HFF-Myc (cell line): ENCODE results near the gene GRAP.

Experiments
- DNase-seq: peaks from one replicate; pipeline ENCODE4 v3.0.0-alpha.2; 2011; ENCODE audit warnings: low read depth; ENCODE audit errors: extremely low read depth
- H3K4me3 ChIP-seq: replicated peaks from 2 replicates; pipeline ENCODE4 v1.5.1; 2011; ENCODE audit warnings: low read depth, mild to moderate bottlenecking, control low read depth, low read length
- TF ChIP-seq, protein P1 (sequence below): IDR thresholded peaks from 2 replicates; pipeline ENCODE4 v1.5.1; 2012; ENCODE audit warnings: mild to moderate bottlenecking, low read depth, low read length, control low read depth; ENCODE audit errors: missing control alignments

The GRAP gene

DNA sequence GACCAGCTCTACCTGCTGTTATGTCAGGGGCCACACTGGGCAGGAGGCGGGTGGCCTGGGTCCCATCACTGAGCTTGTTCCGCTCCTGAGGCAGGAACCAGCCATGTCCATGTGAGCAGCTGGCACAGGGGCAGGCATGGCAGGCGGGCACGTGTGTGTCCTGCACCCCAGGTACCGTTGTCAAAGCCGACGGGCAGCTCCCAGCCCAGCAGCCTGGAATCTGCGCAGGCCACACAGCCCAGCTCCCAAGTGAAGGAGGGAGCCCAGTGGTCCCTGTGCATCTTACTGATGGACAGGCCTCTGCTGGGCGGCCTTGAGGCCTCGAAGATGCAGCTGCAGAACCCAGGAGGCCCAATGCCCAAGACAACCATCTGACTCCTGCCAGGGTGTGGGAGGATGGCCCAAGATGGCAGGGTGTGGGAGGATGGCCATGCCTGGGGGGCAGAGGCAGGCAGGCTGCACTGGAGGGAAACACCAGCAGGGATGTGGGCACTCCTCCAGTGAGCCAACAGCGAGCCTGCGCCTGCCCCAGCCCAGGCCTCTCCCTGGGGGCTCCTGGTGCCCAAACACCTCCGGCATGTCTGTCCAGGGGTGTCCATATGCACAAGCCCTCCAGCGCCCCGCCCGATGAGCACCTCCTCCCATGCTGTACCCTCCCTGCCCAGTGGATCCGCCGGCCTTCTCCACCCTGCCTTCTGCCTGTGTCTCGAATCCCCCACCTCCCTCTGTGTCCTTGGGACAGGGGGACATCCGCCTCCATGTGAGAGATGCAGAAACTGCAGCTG is 55.0 kb downstream of the GRAP start:
- no peak for DNase-seq
- TF ChIP-seq, protein P1, sequence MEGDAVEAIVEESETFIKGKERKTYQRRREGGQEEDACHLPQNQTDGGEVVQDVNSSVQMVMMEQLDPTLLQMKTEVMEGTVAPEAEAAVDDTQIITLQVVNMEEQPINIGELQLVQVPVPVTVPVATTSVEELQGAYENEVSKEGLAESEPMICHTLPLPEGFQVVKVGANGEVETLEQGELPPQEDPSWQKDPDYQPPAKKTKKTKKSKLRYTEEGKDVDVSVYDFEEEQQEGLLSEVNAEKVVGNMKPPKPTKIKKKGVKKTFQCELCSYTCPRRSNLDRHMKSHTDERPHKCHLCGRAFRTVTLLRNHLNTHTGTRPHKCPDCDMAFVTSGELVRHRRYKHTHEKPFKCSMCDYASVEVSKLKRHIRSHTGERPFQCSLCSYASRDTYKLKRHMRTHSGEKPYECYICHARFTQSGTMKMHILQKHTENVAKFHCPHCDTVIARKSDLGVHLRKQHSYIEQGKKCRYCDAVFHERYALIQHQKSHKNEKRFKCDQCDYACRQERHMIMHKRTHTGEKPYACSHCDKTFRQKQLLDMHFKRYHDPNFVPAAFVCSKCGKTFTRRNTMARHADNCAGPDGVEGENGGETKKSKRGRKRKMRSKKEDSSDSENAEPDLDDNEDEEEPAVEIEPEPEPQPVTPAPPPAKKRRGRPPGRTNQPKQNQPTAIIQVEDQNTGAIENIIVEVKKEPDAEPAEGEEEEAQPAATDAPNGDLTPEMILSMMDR, result no peak
- no peak overlapping the region for H3K4me3 ChIP-seq

DNA sequence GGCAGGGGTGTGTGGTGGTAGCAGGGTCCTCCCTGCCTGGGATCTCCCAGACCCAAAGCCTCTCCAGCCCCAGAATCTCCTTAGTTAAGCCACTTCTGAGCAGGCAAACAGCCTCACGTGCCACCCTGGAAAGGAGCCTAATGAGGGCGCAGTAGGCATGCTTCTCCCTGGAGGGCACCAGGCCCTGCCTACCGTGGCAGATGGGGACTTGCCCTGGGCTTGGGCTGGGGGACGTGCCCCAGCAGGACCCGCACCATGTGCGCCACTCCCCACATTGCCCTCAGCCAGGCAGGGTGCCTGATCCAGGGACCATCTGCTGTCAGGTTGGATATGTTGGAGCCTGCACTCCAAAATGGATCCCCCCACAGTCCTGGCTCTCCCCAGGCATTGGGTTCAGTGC is 56.4 kb downstream of the GRAP start:
- DNase-seq, result no peak
- no peak overlapping the region for H3K4me3 ChIP-seq
- TF ChIP-seq, protein P1, result no peak

DNA sequence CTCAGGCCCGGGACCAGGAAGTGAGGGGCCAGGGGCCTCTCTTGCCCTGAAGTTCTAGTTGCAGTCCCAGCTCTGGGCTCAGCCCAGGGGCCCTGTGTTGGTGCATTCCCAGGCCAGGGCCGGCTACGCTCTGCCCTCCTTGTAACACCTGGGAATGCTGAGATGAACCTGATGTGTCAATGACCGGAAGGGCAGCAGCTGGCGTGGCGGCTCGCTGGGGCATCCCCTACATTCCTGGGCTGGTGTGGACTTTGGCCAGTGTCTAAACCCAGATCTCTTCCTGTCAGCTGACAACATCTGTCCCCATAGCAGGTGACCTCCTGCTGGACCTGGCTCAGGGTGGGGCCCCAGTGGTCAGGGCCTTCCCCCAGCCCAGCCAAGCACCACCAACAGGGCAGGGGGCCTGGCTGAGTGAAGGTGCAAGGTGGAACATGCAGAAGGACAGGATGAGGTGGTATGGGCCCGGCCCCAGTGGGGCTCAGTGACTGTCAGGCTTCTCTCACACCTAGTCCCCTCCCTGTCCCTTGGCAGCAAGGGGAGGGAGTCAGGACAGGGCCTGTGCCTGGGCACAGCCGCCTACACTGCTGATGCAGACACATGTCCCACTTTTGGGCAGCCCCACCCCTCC is 58.1 kb downstream of the GRAP start:
- no peak overlapping the region for H3K4me3 ChIP-seq
- TF ChIP-seq, protein P1, result no peak
- DNase-seq, result no peak

DNA sequence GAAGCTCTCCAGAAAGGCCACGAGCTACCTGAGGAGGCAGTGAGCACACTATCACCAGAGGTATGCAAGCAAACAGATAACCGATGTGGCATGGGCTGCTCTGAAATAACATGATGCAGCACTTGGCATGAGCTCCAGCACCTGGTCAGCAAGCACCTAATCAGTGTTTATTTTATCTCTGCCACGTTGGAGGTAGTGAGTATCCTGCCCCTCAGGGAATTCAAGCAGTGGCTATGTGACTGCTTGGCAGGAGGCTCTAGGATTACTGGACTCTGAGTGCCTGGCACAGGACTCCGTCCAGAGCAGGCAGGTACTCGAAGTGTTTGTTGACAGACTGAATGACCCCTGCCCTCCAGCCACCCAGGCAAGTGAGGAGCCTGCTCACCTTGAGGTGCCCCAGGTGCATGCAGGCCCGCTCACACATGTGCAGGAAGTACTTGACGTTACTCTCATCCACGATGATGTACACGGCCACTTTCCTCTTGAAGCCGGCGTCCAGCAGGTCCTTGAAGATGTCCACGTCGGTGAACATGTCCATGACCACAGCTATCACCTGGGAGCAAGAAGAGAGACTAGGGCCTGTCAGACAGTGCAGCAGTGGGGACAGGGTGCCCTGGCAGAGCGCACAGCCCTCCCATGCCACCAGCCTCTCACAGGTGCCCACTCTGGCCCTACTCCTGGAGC is 58.8 kb downstream of the GRAP start:
- no peak overlapping the region for H3K4me3 ChIP-seq
- TF ChIP-seq, protein P1, result no peak
- no peak for DNase-seq

DNA sequence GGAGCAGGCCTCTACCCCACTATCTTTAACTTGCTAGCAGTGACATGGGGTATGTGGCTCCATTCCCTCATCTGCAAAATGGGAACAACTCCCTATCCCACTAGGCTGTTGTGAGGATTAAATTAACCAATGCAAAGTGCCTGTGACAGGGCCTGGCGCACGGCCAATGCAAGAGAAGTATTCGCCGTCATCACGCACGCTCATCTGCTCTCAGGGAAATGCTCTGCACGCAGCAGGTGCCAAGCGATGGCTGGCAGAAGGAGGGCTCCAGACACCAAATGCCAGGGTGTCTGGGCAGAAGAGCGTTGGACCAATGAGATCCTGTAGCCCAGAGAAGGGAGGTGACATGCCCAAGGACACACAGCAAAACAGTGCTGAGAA is 59.5 kb downstream of the GRAP start:
- TF ChIP-seq, protein P1, result no peak
- H3K4me3 ChIP-seq, result no peak overlapping the region
- DNase-seq, result no peak

DNA sequence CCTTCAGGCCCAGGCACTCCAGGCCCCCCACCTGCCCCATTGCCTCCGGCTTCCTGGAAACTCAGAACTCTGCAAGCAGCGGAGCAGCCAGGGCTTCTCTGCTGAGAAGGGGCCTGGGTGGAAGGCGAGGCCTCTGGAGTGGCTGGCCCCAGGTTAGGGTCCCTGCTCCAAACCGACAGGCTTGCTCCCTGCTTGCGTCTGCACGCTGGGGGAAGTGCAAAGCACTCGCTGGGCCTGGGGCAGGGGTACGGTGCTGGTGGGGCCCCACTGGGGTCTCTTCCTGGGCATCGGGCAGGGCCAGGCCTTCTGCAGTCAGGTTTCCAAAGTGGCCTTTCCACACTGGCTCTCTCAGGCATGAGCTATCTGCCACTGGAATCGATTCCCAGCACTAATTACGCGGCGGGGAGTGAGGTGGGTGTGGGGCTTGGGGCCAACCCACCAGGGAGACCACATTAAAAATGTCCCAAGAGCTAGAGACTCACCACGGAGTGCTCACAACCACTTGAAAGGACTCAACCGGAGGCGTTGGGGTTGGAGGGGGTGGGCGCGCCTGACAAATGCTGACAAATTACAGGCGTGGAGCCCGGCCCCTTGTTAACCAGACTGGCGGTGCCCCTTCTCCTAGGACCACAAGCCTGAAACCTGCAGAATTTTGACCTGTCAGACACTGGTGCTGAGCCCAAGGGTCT is 60.1 kb downstream of the GRAP start:
- H3K4me3 ChIP-seq, result no peak overlapping the region
- TF ChIP-seq, protein P1, result no peak
- DNase-seq, result no peak
